Measurements from ENCODE around the gene GALNT15. TPM values are rescaled to one million over a fixed set of nuclear protein-coding genes. Genes with fewer than 3 reads are reported as not detected.

The GALNT15 gene
- total and polyA plus RNA-seq, 11 donors, result 0.96 to 81.1 (median 5.5) TPM

DNA sequence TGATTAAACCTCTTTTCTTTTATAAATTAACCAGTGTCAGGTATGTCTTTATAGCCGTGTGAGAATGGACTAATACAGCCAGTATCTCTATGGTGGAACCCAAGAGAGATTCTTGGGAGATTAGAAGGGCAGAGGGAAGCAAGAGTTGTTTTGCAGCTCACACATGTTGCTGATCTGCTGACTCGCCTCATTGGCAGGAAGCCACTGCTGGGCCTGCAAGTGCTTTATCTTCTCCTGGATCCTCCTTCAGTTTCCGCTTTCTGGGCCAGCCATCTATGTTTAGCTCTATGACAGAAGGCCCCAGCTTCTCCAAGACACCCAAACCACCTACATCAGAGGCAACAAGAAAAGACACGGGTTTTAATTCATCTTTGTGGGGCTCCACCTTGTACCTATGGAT is 23.4 kb upstream of the GALNT15 start:
- WGBS, 4 donors, result 29 to 54% (median 32%) methylated on average over 4 of the region's 4 CpGs
- Histone ChIP-seq H3K4me1 (peaks cover 3 to 32% (median 24%) of the 10 kb centered on the region in 12 donors), H3K27me3 (no peaks in the 10 kb centered on the region), H3K36me3 (no peaks in the 10 kb centered on the region), H3K9me3 (peaks cover 0 to 12% (median 0%) of the 10 kb centered on the region in 12 donors), H3K4me3 (no peak overlapping the region), H3K27ac (peak overlapping the region in 5 of 12 donors; percentile 11 to 61 (median 19))
- TF ChIP-seq, protein P1, sequence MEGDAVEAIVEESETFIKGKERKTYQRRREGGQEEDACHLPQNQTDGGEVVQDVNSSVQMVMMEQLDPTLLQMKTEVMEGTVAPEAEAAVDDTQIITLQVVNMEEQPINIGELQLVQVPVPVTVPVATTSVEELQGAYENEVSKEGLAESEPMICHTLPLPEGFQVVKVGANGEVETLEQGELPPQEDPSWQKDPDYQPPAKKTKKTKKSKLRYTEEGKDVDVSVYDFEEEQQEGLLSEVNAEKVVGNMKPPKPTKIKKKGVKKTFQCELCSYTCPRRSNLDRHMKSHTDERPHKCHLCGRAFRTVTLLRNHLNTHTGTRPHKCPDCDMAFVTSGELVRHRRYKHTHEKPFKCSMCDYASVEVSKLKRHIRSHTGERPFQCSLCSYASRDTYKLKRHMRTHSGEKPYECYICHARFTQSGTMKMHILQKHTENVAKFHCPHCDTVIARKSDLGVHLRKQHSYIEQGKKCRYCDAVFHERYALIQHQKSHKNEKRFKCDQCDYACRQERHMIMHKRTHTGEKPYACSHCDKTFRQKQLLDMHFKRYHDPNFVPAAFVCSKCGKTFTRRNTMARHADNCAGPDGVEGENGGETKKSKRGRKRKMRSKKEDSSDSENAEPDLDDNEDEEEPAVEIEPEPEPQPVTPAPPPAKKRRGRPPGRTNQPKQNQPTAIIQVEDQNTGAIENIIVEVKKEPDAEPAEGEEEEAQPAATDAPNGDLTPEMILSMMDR (IDR thresholded peaks at IDR 0.05), result no peak
- no peak for TF ChIP-seq POLR2A (IDR thresholded peaks at IDR 0.05)
- DNase-seq, result peak; percentile 78 to 88 (median 79)
- intact Hi-C loops (cut with DNase I), result no loop called here
- ATAC-seq, result peak; percentile 25 to 83 (median 74)

DNA sequence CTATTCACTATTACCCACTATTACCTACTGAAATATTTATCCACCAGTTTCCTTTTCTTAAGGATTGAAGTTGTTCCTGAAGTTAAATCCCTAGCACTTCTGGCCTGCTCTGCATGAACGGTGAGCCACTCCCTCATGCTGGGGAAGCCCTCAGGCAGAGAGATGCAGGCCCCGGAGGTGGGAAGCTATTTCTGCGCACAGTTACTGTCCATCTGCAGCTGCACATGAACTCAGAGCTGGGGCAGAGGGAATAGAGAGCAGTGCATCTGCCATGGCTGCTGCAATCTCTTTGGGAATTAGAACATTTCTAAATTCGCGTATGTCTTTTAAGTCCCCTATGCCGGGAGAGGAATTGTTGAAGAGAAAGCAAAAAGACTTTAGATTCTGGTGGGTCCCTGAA is 6.3 kb upstream of the GALNT15 start:
- no peak for TF ChIP-seq POLR2A (IDR thresholded peaks at IDR 0.05)
- TF ChIP-seq, protein P1 (IDR thresholded peaks at IDR 0.05), result no peak

DNA sequence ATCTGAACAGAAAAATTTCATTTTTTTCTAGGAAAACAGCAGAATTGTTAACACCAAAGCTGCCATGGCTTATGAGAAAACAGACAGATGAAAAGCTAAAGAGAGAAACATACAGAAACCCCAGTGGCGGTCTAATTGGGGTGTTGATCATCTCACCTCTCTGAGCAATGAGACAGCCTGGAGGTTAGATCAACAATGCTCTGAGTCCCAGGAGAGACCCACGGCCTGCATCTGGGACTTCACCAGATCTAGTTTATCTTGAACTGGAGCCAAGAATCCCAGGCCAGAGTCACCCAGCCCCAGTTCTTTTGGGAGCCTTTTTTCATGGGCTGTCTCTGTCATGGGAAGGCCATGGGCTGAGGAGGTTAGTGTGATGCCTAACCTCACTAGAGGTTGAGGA is 3.5 kb upstream of the GALNT15 start:
- no peaks in the 10 kb centered on the region for H3K27me3 ChIP-seq
- TF ChIP-seq, protein P1 (IDR thresholded peaks at IDR 0.05), result no peak
- TF ChIP-seq POLR2A (IDR thresholded peaks at IDR 0.05), result no peak
- no peaks in the 10 kb centered on the region for H3K9me3 ChIP-seq
- ATAC-seq (no peak), DNase-seq (no peak)
- no peaks in the 10 kb centered on the region for H3K36me3 ChIP-seq
- intact Hi-C loops (cut with DNase I), result loop anchor here in 2 of 10 donors (5.0 to 10.0 kb wide), 3 partner anchors 39 to 536 kb away; no protein-coding TSS in a partner anchor
- no peak overlapping the region for H3K4me3 ChIP-seq
- no peak overlapping the region for H3K27ac ChIP-seq
- 56 to 73% (median 65%) methylated on average over 2 of the region's 2 CpGs for WGBS, 4 donors
- H3K4me1 ChIP-seq, result peaks cover 0 to 27% (median 20%) of the 10 kb centered on the region in 12 donors

More for the DNA sequence above, 6.3 kb upstream of the GALNT15 start:
- no peak overlapping the region for H3K4me3 ChIP-seq
- H3K9me3 ChIP-seq, result peaks cover 0 to 6% (median 0%) of the 10 kb centered on the region in 12 donors
- DNase-seq (no peak), ATAC-seq (no peak)
- peaks cover 0 to 5% (median 0%) of the 10 kb centered on the region in 9 donors for H3K27me3 ChIP-seq
- peaks cover 0 to 4% (median 0%) of the 10 kb centered on the region in 12 donors for H3K4me1 ChIP-seq
- intact Hi-C loops (cut with DNase I), result no loop called here
- no peak overlapping the region for H3K27ac ChIP-seq
- 81 to 90% (median 83%) methylated on average over 6 of the region's 6 CpGs for WGBS, 4 donors
- H3K36me3 ChIP-seq, result no peaks in the 10 kb centered on the region

DNA sequence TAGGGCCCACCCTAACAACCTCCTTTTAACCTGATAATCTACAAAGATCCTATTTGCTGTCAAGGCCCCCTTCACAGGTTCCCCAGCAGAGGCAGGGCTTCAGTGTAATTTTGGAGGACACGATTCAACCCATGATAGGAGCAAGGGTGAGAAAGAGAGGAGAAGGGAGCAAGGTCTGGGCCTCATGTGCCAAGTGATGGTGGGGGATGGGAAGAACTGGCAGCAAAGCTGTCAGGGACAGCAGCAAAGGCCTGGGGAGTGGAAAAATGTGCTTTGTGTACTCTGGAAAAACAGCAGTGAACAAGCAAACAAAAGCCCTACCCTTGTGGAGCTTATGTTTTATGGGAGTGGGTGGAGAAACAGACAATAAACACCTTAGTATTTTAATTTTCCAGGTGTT is 2.7 kb upstream of the GALNT15 start:
- no peaks in the 10 kb centered on the region for H3K27me3 ChIP-seq
- ATAC-seq (no peak), DNase-seq (no peak)
- H3K36me3 ChIP-seq, result no peaks in the 10 kb centered on the region
- intact Hi-C loops (cut with DNase I), result loop anchor here in 2 of 10 donors (5.0 to 10.0 kb wide), 3 partner anchors 40 to 537 kb away; no protein-coding TSS in a partner anchor
- H3K9me3 ChIP-seq, result no peaks in the 10 kb centered on the region
- peaks cover 0 to 33% (median 21%) of the 10 kb centered on the region in 12 donors for H3K4me1 ChIP-seq
- no peak overlapping the region for H3K4me3 ChIP-seq
- 79 to 96% (median 85%) methylated on average over 1 of the region's 1 CpG for WGBS, 4 donors
- no peak for TF ChIP-seq POLR2A (IDR thresholded peaks at IDR 0.05)
- TF ChIP-seq, protein P1 (IDR thresholded peaks at IDR 0.05), result no peak
- H3K27ac ChIP-seq, result no peak overlapping the region

All from heart left ventricle (tissue), 16 donors.